GM23338 (cell line): ENCODE data around the gene LRP1B. TPM values are rescaled to one million over a fixed set of nuclear protein-coding genes. Genes with fewer than 3 reads are reported as not detected.

Experiments used
- ATAC-seq: fragments of 200-7000 bp; cut with Tn5 transposase; 3 replicates; pipeline ENCODE4 v1.9.1; 2020
- DNase-seq: peaks from one replicate; pipeline ENCODE4 v3.0.0-alpha.2; 2015; ENCODE audit warnings: low spot score
- H2AFZ ChIP-seq: fragments of 200-600 bp; sonication (generic); 2 replicates; pipeline ENCODE4 v1.8.0; 2016; ENCODE audit warnings: antibody characterized with exemption, mild to moderate bottlenecking, moderate library complexity
- H3F3A ChIP-seq: fragments of 200-600 bp; sonication (generic); replicated peaks from 2 replicates; pipeline ENCODE4 v1.8.0; 2017; ENCODE audit warnings: antibody characterized with exemption, mixed run types, low read depth
- H3K27ac ChIP-seq: fragments of 200-600 bp; sonication (generic); 2 replicates; pipeline ENCODE4 v1.6.1; 2016; ENCODE audit warnings: low read depth
- H3K27me3 ChIP-seq: fragments of 200-600 bp; sonication (generic); 2 replicates; pipeline ENCODE4 v1.8.0; 2016; ENCODE audit warnings: mild to moderate bottlenecking, mixed run types, moderate library complexity; ENCODE audit not compliant: insufficient read depth
- H3K36me3 ChIP-seq: fragments of 200-600 bp; sonication (generic); 2 replicates; pipeline ENCODE4 v1.8.0; 2016; ENCODE audit warnings: mild to moderate bottlenecking; ENCODE audit not compliant: insufficient read depth
- H3K4me1 ChIP-seq: fragments of 200-600 bp; sonication (generic); 2 replicates; pipeline ENCODE4 v1.8.0; 2016; ENCODE audit warnings: mild to moderate bottlenecking, moderate library complexity; ENCODE audit not compliant: insufficient read depth
- H3K4me2 ChIP-seq: fragments of 200-600 bp; sonication (generic); 2 replicates; pipeline ENCODE4 v1.7.1; 2017; ENCODE audit warnings: mixed run types
- H3K4me3 ChIP-seq: fragments of 200-600 bp; sonication (generic); 2 replicates; pipeline ENCODE4 v1.6.1; 2016; ENCODE audit warnings: mixed run types
- H3K79me2 ChIP-seq: fragments of 200-600 bp; sonication (generic); replicated peaks from 2 replicates; pipeline ENCODE4 v1.8.0; 2017; ENCODE audit warnings: mild to moderate bottlenecking; ENCODE audit not compliant: insufficient read depth
- H3K9me2 ChIP-seq: fragments of 200-600 bp; sonication (generic); 2 replicates; pipeline ENCODE4 v1.8.0; 2017; ENCODE audit not compliant: insufficient read depth
- H4K20me1 ChIP-seq: fragments of 200-600 bp; sonication (generic); replicated peaks from 2 replicates; pipeline ENCODE4 v1.8.0; 2017; ENCODE audit warnings: mild to moderate bottlenecking; ENCODE audit not compliant: insufficient read depth
- H3K27ac Mint-ChIP-seq: 2 replicates; pipeline ENCODE4 v1.8.0; 2020; ENCODE audit warnings: inconsistent platforms, mild to moderate bottlenecking, moderate library complexity, mixed read lengths
- H3K27me3 Mint-ChIP-seq: 3 replicates; pipeline ENCODE4 v1.8.0; 2022; ENCODE audit warnings: low read depth, mild to moderate bottlenecking, moderate library complexity, mixed read lengths, inconsistent platforms; ENCODE audit not compliant: insufficient read depth, poor library complexity
- H3K36me3 Mint-ChIP-seq: 3 replicates; pipeline ENCODE4 v1.8.0; 2021; ENCODE audit warnings: low read depth, mild to moderate bottlenecking, inconsistent platforms, moderate library complexity, mixed read lengths
- H3K4me1 Mint-ChIP-seq: 3 replicates; pipeline ENCODE4 v1.8.0; 2020; ENCODE audit warnings: mild to moderate bottlenecking, inconsistent platforms, mixed read lengths
- H3K4me3 Mint-ChIP-seq: 3 replicates; pipeline ENCODE4 v1.8.0; 2021; ENCODE audit warnings: moderate library complexity, mild to moderate bottlenecking, inconsistent platforms, mixed read lengths
- H3K9me3 Mint-ChIP-seq: 3 replicates; pipeline ENCODE4 v1.8.0; 2020; ENCODE audit warnings: moderate library complexity, mild to moderate bottlenecking, inconsistent platforms, mixed read lengths
- CREB1 ChIP-seq: fragments of 250-450 bp; sonication (Bioruptor Pico); IDR thresholded peaks from 2 replicates; pipeline ENCODE4 v1.5.0; 2020; ENCODE audit warnings: low read depth, mild to moderate bottlenecking, moderate library complexity
- CTCF ChIP-seq, 2 experiments: fragments of 200-600 bp in 1 of 2; sonication (generic) in 1 of 2; conservative IDR thresholded peaks; 2 replicates each; pipeline versions ENCODE4 v1.5.1 to v1.6.1; 2016 to 2017; ENCODE audit warnings: antibody characterized with exemption in 2 of 2, low read depth in 2 of 2, mild to moderate bottlenecking in 2 of 2, moderate library complexity in 1 of 2
- ETS1 ChIP-seq: IDR thresholded peaks from 2 replicates; pipeline ENCODE4 v1.6.1; 2016; ENCODE audit warnings: antibody characterized with exemption
- EZH2 ChIP-seq: fragments of 200-600 bp; sonication (generic); IDR thresholded peaks from one replicate; pipeline ENCODE4 v1.8.0; 2017; ENCODE audit warnings: antibody characterized with exemption, mild to moderate bottlenecking, low read depth; ENCODE audit not compliant: unreplicated experiment
- EZH2phosphoT487 ChIP-seq: fragments of 200-600 bp; sonication (generic); IDR thresholded peaks from one replicate; pipeline ENCODE4 v1.8.1; 2018; ENCODE audit warnings: antibody characterized with exemption; ENCODE audit not compliant: unreplicated experiment
- JUNB ChIP-seq: IDR thresholded peaks from one replicate; pipeline ENCODE4 v1.6.1; 2016; ENCODE audit warnings: antibody characterized with exemption; ENCODE audit not compliant: unreplicated experiment
- NANOG ChIP-seq: IDR thresholded peaks from 2 replicates; pipeline ENCODE4 v1.6.1; 2016; ENCODE audit warnings: antibody characterized with exemption, borderline replicate concordance
- POLR2AphosphoS5 ChIP-seq: IDR thresholded peaks from 2 replicates; pipeline ENCODE4 v1.6.1; 2016; ENCODE audit warnings: antibody characterized with exemption, low read depth
- STAT1 ChIP-seq: IDR thresholded peaks from one replicate; pipeline ENCODE4 v1.6.1; 2016; ENCODE audit warnings: antibody characterized with exemption; ENCODE audit not compliant: unreplicated experiment
- ZNF114 ChIP-seq: fragments of 250-450 bp; sonication (Bioruptor Pico); IDR thresholded peaks from 2 replicates; pipeline ENCODE4 v1.5.0; 2020; ENCODE audit warnings: mild to moderate bottlenecking, moderate library complexity
- ZNF331 ChIP-seq: fragments of 250-450 bp; sonication (Bioruptor Pico); IDR thresholded peaks from 2 replicates; pipeline ENCODE4 v1.5.0; 2020; ENCODE audit warnings: low read depth, mild to moderate bottlenecking, moderate library complexity
- polyA plus RNA-seq: library from polyadenylated mRNA; unstranded; fragments of >200 nt; fragmentation: Nextera tagmentation; extraction: Ambion mirVana; gene quantifications from 2 replicates; pipeline ENCODE4 v1.2.1, GENCODE V29; 2016
- total RNA-seq: library from RNA; depleted of rRNA; stranded (reverse); fragments of >200 nt; shearing (Covaris generic); gene quantifications from 2 replicates; pipeline ENCODE4 v1.2.3, GENCODE V29; 2014
- TF ChIP-seq, protein P1 (sequence below): fragments of 250-450 bp; sonication (Bioruptor Pico); IDR thresholded peaks from 2 replicates; pipeline ENCODE4 v1.5.0; 2020; ENCODE audit warnings: mild to moderate bottlenecking, moderate library complexity
- TF ChIP-seq, protein P2 (sequence below): IDR thresholded peaks from one replicate; pipeline ENCODE4 v1.6.1; 2018; ENCODE audit warnings: antibody characterized with exemption; ENCODE audit not compliant: unreplicated experiment

LRP1B gene
- total and polyA plus RNA-seq, 2 experiments from 2014 or later: 0.15 to 0.97 TPM

DNA sequence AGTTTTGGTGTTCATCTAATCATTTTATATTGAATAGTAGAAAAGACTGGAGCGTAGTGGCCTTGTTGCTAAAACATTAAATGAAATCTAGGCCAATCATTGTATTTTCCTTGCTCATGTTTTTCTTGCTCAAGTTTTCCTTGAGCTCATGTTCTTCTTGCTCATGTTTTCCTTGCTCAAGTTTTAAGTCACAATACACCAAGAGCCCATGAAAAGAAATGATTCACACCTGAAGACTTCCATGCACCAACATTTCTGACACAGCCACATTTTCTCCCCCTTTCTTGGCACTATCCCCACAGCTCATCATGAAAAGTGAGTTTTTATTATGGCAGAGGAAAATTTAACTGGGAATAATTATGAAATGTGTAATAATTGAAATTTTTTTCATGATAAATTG, 92.0 kb downstream of the LRP1B start:
- Histone ChIP-seq H3K4me3 (no peak overlapping the region), H3K79me2 (no peaks in the 10 kb centered on the region), H2AFZ (no peak overlapping the region), H3K9me2 (no peaks in the 10 kb centered on the region), H3K27me3 (no peaks in the 10 kb centered on the region), H3F3A (no peaks in the 10 kb centered on the region), H4K20me1 (no peaks in the 10 kb centered on the region), H3K27ac (no peak overlapping the region), H3K36me3 (no peaks in the 10 kb centered on the region), H3K4me1 (peaks cover 23% of the 10 kb centered on the region), H3K4me2 (no peak overlapping the region)
- no peak for TF ChIP-seq POLR2AphosphoS5
- no peak for TF ChIP-seq NANOG
- no peak for TF ChIP-seq CREB1 (CRISPR knock-in tag)
- TF ChIP-seq EZH2phosphoT487: no peak
- no peak for TF ChIP-seq CTCF (conservative IDR thresholded peaks at IDR 0.05; ENCODE audit: low read depth in 2 of 2)
- TF ChIP-seq, protein P1, sequence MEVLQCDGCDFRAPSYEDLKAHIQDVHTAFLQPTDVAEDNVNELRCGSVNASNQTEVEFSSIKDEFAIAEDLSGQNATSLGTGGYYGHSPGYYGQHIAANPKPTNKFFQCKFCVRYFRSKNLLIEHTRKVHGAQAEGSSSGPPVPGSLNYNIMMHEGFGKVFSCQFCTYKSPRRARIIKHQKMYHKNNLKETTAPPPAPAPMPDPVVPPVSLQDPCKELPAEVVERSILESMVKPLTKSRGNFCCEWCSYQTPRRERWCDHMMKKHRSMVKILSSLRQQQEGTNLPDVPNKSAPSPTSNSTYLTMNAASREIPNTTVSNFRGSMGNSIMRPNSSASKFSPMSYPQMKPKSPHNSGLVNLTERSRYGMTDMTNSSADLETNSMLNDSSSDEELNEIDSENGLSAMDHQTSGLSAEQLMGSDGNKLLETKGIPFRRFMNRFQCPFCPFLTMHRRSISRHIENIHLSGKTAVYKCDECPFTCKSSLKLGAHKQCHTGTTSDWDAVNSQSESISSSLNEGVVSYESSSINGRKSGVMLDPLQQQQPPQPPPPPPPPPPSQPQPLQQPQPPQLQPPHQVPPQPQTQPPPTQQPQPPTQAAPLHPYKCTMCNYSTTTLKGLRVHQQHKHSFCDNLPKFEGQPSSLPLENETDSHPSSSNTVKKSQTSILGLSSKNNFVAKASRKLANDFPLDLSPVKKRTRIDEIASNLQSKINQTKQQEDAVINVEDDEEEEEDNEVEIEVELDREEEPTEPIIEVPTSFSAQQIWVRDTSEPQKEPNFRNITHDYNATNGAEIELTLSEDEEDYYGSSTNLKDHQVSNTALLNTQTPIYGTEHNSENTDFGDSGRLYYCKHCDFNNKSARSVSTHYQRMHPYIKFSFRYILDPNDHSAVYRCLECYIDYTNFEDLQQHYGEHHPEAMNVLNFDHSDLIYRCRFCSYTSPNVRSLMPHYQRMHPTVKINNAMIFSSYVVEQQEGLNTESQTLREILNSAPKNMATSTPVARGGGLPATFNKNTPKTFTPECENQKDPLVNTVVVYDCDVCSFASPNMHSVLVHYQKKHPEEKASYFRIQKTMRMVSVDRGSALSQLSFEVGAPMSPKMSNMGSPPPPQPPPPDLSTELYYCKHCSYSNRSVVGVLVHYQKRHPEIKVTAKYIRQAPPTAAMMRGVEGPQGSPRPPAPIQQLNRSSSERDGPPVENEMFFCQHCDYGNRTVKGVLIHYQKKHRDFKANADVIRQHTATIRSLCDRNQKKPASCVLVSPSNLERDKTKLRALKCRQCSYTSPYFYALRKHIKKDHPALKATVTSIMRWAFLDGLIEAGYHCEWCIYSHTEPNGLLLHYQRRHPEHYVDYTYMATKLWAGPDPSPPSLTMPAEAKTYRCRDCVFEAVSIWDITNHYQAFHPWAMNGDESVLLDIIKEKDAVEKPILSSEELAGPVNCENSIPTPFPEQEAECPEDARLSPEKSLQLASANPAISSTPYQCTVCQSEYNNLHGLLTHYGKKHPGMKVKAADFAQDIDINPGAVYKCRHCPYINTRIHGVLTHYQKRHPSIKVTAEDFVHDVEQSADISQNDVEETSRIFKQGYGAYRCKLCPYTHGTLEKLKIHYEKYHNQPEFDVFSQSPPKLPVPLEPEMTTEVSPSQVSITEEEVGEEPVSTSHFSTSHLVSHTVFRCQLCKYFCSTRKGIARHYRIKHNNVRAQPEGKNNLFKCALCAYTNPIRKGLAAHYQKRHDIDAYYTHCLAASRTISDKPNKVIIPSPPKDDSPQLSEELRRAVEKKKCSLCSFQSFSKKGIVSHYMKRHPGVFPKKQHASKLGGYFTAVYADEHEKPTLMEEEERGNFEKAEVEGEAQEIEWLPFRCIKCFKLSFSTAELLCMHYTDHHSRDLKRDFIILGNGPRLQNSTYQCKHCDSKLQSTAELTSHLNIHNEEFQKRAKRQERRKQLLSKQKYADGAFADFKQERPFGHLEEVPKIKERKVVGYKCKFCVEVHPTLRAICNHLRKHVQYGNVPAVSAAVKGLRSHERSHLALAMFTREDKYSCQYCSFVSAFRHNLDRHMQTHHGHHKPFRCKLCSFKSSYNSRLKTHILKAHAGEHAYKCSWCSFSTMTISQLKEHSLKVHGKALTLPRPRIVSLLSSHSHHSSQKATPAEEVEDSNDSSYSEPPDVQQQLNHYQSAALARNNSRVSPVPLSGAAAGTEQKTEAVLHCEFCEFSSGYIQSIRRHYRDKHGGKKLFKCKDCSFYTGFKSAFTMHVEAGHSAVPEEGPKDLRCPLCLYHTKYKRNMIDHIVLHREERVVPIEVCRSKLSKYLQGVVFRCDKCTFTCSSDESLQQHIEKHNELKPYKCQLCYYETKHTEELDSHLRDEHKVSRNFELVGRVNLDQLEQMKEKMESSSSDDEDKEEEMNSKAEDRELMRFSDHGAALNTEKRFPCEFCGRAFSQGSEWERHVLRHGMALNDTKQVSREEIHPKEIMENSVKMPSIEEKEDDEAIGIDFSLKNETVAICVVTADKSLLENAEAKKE: no peak
- TF ChIP-seq STAT1: no peak
- no peak for TF ChIP-seq JUNB
- no peak for TF ChIP-seq EZH2
- TF ChIP-seq ETS1: no peak
- TF ChIP-seq, protein P2, sequence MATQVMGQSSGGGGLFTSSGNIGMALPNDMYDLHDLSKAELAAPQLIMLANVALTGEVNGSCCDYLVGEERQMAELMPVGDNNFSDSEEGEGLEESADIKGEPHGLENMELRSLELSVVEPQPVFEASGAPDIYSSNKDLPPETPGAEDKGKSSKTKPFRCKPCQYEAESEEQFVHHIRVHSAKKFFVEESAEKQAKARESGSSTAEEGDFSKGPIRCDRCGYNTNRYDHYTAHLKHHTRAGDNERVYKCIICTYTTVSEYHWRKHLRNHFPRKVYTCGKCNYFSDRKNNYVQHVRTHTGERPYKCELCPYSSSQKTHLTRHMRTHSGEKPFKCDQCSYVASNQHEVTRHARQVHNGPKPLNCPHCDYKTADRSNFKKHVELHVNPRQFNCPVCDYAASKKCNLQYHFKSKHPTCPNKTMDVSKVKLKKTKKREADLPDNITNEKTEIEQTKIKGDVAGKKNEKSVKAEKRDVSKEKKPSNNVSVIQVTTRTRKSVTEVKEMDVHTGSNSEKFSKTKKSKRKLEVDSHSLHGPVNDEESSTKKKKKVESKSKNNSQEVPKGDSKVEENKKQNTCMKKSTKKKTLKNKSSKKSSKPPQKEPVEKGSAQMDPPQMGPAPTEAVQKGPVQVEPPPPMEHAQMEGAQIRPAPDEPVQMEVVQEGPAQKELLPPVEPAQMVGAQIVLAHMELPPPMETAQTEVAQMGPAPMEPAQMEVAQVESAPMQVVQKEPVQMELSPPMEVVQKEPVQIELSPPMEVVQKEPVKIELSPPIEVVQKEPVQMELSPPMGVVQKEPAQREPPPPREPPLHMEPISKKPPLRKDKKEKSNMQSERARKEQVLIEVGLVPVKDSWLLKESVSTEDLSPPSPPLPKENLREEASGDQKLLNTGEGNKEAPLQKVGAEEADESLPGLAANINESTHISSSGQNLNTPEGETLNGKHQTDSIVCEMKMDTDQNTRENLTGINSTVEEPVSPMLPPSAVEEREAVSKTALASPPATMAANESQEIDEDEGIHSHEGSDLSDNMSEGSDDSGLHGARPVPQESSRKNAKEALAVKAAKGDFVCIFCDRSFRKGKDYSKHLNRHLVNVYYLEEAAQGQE: no peak
- no peak for TF ChIP-seq ZNF331 (CRISPR knock-in tag)
- TF ChIP-seq ZNF114 (CRISPR knock-in tag): no peak
- Mint-ChIP-seq H3K4me1 (peaks cover 34% of the 10 kb centered on the region), H3K27me3 (peaks cover 2% of the 10 kb centered on the region), H3K4me3 (no peak overlapping the region), H3K9me3 (no peaks in the 10 kb centered on the region), H3K36me3 (no peaks in the 10 kb centered on the region; the same call in 2 of the 3 replicates), H3K27ac (peak overlapping the region; percentile 50; the same call in 1 of the 2 replicates)
- DNase-seq (no peak), ATAC-seq (no peak)
